HEK293 (cell line): ENCODE results near the gene SSMEM1.
"Not testable (repeated sequence)": the region's sequence is repeated elsewhere in the genome, so short reads cannot be mapped to it uniquely, and the experiment has no call there.

Experiments used
- CTCF ChIA-PET: fragments of 350-600 bp; formaldehyde crosslinking; extraction: SDS; loops from one replicate; lab custom pipeline; 2021; ENCODE audit warnings: antibody characterized with exemption; lab: Yijun Ruan, JAX
- POLR2A ChIA-PET: fragments of 300-600 bp; formaldehyde crosslinking; extraction: SDS; loops from one replicate; lab custom pipeline; 2020; ENCODE audit warnings: antibody characterized with exemption, inconsistent platforms; lab: Yijun Ruan, JAX
- H3K27ac ChIP-seq: fragments of 200-500 bp; sonication (Bioruptor generic); 2 replicates; pipeline ENCODE4 v1.5.1; 2014; ENCODE audit warnings: low read depth, low read length, control low read depth, inconsistent platforms; ENCODE audit errors: extremely low read depth
- H3K36me3 ChIP-seq, 2 experiments: fragments of 200-500 bp in 1 of 2; sonication (Bioruptor generic) in 1 of 2; 1 replicate in 1 of 2; 2 replicates in 1 of 2; pipeline ENCODE4 v1.5.1; 2014 to 2017; ENCODE audit warnings: inconsistent platforms in 2 of 2, low read length in 2 of 2; ENCODE audit not compliant: control insufficient read depth in 2 of 2, insufficient read depth in 1 of 2
- H3K4me1 ChIP-seq: fragments of 200-500 bp; sonication (Bioruptor generic); 2 replicates; pipeline ENCODE4 v1.5.1; 2014; ENCODE audit warnings: mild to moderate bottlenecking, low read length, inconsistent platforms; ENCODE audit not compliant: control insufficient read depth, insufficient read depth
- H3K4me3 ChIP-seq: 2 replicates; pipeline ENCODE4 v1.5.1; 2011; ENCODE audit warnings: low read depth, mild to moderate bottlenecking, control low read depth, low read length, moderate library complexity
- H3K9me3 ChIP-seq: fragments of 200-500 bp; sonication (Bioruptor generic); 2 replicates; pipeline ENCODE4 v1.5.1; 2014; ENCODE audit warnings: low read depth, low read length, inconsistent platforms; ENCODE audit not compliant: control insufficient read depth, insufficient read depth
- ZNF146 ChIP-seq: fragments of 450-650 bp; formaldehyde crosslinking; IDR thresholded peaks from 2 replicates; pipeline ENCODE4 v1.5.1; 2016; ENCODE audit warnings: missing biosample characterization, missing genetic modification characterization
- TF ChIP-seq, protein P1 (sequence below): fragments of 450-650 bp; formaldehyde crosslinking; IDR thresholded peaks from 2 replicates; pipeline ENCODE4 v1.5.1; 2016; ENCODE audit warnings: missing biosample characterization, missing genetic modification characterization, borderline replicate concordance
- TF ChIP-seq, protein P2 (sequence below): fragments of 450-650 bp; formaldehyde crosslinking; conservative IDR thresholded peaks from 2 replicates; pipeline ENCODE4 v1.5.1; 2016; ENCODE audit warnings: low read depth, missing biosample characterization, missing genetic modification characterization
- TF ChIP-seq, protein P3 (sequence below): fragments of 450-650 bp; formaldehyde crosslinking; IDR thresholded peaks from 2 replicates; pipeline ENCODE4 v1.5.1; 2016; ENCODE audit warnings: missing biosample characterization, missing genetic modification characterization
- TF ChIP-seq, protein P4 (sequence below): fragments of 450-650 bp; formaldehyde crosslinking; IDR thresholded peaks from 2 replicates; pipeline ENCODE4 v1.5.1; 2016; ENCODE audit warnings: missing biosample characterization, missing genetic modification characterization

Gene SSMEM1

DNA sequence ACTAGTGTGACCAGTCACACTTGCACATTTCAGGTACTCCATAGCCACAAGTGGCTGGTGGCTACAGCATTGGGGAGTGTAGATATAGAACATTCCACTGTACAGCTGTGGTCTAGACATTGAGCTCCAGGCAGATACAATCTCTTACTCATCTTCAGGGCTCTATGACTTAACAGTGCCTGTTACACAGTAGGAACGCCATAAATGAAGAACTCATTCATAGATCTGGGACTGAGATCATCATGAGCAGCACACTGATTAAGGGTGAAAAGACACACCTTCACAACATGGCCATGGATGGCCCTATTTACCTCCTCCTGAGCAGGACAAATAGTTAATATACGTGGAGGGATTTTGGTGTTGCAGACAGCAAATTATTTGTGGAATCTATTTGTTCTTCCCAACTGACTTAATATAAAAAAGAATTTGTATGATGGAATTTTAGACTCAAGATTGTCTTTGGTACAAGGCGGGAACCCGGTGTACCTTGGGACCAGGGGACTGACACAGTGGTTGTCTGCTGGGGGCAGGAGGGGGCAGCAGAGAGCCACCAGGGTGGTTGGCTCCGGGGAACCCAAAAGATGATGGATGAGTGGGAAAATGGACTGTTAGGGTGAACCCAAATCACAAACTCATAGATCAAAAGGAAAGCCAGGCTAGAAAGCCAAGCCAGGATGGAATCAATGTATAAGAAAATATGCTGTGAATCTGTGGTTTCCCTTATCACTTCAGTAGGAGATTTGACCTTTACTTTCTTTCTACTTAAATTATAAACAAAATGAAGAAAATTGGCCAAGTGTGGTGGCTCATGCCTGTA lies 34.7 kb downstream of the SSMEM1 start (continued):
- TF ChIP-seq, protein P1, sequence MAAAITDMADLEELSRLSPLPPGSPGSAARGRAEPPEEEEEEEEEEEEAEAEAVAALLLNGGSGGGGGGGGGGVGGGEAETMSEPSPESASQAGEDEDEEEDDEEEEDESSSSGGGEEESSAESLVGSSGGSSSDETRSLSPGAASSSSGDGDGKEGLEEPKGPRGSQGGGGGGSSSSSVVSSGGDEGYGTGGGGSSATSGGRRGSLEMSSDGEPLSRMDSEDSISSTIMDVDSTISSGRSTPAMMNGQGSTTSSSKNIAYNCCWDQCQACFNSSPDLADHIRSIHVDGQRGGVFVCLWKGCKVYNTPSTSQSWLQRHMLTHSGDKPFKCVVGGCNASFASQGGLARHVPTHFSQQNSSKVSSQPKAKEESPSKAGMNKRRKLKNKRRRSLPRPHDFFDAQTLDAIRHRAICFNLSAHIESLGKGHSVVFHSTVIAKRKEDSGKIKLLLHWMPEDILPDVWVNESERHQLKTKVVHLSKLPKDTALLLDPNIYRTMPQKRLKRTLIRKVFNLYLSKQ = no peak
- TF ChIP-seq, protein P2, sequence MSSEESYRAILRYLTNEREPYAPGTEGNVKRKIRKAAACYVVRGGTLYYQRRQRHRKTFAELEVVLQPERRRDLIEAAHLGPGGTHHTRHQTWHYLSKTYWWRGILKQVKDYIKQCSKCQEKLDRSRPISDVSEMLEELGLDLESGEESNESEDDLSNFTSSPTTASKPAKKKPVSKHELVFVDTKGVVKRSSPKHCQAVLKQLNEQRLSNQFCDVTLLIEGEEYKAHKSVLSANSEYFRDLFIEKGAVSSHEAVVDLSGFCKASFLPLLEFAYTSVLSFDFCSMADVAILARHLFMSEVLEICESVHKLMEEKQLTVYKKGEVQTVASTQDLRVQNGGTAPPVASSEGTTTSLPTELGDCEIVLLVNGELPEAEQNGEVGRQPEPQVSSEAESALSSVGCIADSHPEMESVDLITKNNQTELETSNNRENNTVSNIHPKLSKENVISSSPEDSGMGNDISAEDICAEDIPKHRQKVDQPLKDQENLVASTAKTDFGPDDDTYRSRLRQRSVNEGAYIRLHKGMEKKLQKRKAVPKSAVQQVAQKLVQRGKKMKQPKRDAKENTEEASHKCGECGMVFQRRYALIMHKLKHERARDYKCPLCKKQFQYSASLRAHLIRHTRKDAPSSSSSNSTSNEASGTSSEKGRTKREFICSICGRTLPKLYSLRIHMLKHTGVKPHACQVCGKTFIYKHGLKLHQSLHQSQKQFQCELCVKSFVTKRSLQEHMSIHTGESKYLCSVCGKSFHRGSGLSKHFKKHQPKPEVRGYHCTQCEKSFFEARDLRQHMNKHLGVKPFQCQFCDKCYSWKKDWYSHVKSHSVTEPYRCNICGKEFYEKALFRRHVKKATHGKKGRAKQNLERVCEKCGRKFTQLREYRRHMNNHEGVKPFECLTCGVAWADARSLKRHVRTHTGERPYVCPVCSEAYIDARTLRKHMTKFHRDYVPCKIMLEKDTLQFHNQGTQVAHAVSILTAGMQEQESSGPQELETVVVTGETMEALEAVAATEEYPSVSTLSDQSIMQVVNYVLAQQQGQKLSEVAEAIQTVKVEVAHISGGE (tag by site-specific recombination) = no peak

DNA sequence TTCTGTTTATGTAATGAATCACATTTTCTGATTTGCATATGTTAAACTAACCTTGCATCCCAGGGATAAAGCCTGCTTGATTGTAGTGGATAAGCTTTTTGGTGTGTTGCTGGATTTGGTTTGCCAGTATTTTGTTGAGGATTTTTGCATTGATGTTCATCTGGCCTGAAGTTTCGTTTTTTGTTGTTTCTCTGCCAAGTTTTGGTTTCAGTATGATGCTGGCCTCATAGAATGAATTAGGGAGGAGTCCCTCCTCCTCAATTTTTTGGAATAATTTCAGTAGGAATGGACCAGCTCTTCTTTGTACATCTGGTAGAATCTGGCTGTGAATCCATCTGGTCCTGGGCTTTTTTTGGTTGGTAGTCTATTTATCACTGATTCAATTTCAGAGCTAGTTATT lies 35.8 kb downstream of the SSMEM1 start:
- H3K36me3 ChIP-seq, H3K9me3 ChIP-seq, POLR2A ChIA-PET, H3K4me1 ChIP-seq, H3K27ac ChIP-seq, H3K4me3 ChIP-seq: not testable (repeated sequence)
- CTCF ChIA-PET = interaction anchor here (0.5 to 2.1 kb wide), 15 partner anchors 9 to 515 kb away, joined by 3 to 11 read pairs (median 3); partner anchors contain the start of gene CPA2

DNA sequence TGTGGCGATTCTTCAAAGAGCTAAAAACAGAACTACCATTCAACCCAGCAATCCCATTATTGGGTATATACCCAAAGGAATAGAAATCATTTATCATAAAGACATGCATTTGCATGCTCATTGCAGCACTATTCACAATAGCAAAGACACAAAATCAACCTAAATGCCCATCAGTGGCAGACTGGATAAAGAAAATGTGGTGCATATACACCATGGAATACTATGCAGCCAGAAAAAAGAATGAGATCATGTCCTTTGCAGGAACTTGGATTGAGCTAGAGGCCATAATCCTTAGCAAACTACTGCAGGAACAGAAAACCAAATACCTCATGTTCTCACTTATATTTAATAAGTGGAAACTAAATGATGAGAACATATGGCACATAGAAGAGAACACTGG lies 38.8 kb downstream of the SSMEM1 start:
- POLR2A ChIA-PET, H3K9me3 ChIP-seq, H3K4me1 ChIP-seq, H3K36me3 ChIP-seq: not testable (repeated sequence)
- CTCF ChIA-PET = interaction anchor here (0.9 kb wide), 1 partner anchor 174 kb away, joined by 4 read pairs; no protein-coding TSS in a partner anchor
- TF ChIP-seq ZNF146 (tag by site-specific recombination) = peak; percentile 60; the same call in 1 of the 2 replicates
- TF ChIP-seq, all 188 proteins: peak for 1; not testable (repeated sequence) for 187
- H3K4me3 ChIP-seq, H3K27ac ChIP-seq: not testable (repeated sequence)

DNA sequence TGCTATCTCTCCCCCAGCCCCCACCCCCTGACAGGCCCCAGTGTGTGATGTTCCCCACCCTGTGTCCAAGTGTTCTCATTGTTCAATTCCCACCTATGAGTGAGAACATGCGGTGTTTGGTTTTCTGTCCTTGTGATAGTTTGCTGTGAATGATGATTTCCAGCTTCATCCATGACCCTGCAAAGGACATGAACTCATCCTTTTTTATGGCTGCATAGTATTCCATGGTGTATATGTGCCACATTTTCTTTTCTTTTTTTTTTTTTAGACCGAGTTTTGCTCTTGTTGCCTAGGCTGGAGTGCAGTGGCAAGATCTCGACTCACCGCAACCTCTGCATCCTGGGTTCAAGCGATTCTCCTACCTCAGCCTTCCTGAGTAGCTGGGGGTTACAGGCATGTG lies 41.2 kb downstream of the SSMEM1 start:
- H3K9me3 ChIP-seq, H3K4me3 ChIP-seq, H3K4me1 ChIP-seq, CTCF ChIA-PET, H3K27ac ChIP-seq, POLR2A ChIA-PET, H3K36me3 ChIP-seq: not testable (repeated sequence)
- peak; percentile 94 for TF ChIP-seq ZNF146 (tag by site-specific recombination)
- TF ChIP-seq, protein P3, sequence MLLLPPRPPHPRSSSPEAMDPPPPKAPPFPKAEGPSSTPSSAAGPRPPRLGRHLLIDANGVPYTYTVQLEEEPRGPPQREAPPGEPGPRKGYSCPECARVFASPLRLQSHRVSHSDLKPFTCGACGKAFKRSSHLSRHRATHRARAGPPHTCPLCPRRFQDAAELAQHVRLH (tag by site-specific recombination) = peak; percentile 70; the same call in 1 of the 2 replicates
- TF ChIP-seq, protein P4, sequence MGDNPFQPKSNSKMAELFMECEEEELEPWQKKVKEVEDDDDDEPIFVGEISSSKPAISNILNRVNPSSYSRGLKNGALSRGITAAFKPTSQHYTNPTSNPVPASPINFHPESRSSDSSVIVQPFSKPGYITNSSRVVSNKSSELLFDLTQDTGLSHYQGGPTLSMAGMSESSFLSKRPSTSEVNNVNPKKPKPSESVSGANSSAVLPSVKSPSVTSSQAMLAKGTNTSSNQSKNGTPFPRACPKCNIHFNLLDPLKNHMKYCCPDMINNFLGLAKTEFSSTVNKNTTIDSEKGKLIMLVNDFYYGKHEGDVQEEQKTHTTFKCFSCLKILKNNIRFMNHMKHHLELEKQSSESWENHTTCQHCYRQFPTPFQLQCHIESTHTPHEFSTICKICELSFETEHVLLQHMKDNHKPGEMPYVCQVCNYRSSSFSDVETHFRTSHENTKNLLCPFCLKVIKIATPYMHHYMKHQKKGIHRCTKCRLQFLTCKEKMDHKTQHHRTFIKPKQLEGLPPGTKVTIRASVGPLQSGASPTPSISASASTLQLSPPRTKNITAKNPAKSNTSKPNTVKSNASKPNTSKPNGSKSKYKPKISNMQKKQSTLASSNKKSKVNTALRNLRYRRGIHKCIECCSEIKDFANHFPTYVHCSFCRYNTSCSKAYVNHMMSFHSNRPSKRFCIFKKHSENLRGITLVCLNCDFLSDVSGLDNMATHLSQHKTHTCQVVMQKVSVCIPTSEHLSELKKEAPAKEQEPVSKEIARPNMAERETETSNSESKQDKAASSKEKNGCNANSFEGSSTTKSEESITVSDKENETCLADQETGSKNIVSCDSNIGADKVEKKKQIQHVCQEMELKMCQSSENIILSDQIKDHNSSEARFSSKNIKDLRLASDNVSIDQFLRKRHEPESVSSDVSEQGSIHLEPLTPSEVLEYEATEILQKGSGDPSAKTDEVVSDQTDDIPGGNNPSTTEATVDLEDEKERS (tag by site-specific recombination) = peak; percentile 87

DNA sequence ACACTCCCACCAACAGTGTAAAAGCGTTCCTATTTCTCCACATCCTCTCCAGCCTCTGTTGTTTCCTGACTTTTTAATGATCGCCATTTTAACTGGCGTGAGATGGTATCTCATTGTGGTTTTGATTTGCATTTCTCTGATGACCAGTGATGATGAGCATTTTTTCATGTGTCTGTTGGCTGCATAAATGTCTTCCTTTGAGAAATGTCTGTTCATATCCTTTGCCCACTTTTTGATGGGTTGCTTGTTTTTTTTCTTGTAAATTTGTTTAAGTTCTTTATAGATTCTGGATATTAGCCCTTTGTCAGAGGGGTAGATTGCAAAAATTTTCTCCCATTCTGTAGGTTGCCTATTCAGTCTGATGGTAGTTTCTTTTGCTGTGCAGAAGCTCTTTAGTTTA lies 42.0 kb downstream of the SSMEM1 start:
- H3K4me3 ChIP-seq, POLR2A ChIA-PET, H3K9me3 ChIP-seq, CTCF ChIA-PET, H3K27ac ChIP-seq, H3K4me1 ChIP-seq, H3K36me3 ChIP-seq: not testable (repeated sequence)
